HCT116 (cell line): ENCODE measurements around the gene PHLPP2. TPM values are rescaled to one million over a fixed set of nuclear protein-coding genes. Genes with fewer than 3 reads are reported as not detected.

Experiments used
- ATAC-seq: fragments of 200-7000 bp; cut with Tn5 transposase; 2 replicates; pipeline ENCODE4 v1.9.1; 2020; ENCODE audit warnings: mild to moderate bottlenecking, moderate library complexity
- BruUV-seq: library from RNA; stranded (reverse); fragments of 400-500 nt; replicated peaks from 2 replicates; lab custom pipeline; 2021; lab: Mats Ljungman, UMichigan
- CTCF ChIA-PET: fragments of 300-600 bp; sonication (Branson Sonifier 250); formaldehyde crosslinking; loops from one replicate; lab custom pipeline; 2021; ENCODE audit warnings: antibody characterized with exemption; lab: Charles Lee
- POLR2A ChIA-PET: fragments of 300-600, 350-600 bp; sonication (Branson Sonifier 250); formaldehyde crosslinking; loops from one replicate; lab custom pipeline; 2021; ENCODE audit warnings: antibody characterized with exemption; lab: Charles Lee
- RAD21 ChIA-PET, 2 experiments: fragments of 300-600 bp; sonication (Branson Sonifier 250); formaldehyde crosslinking; loops; one replicate each; lab custom pipeline; 2023; ENCODE audit warnings: low total read pairs in 2 of 2; ENCODE audit not compliant: uncharacterized antibody in 2 of 2, unreplicated experiment in 2 of 2, low non-redundant PET in 1 of 2; lab: Charles Lee
- DNase-seq: peaks from one replicate; pipeline ENCODE4 v3.0.0-alpha.2; 2010; ENCODE audit warnings: low read depth, low spot score
- H2AFZ ChIP-seq: fragments of 200-600 bp; shearing (Covaris generic), sonication (generic); 2 replicates; pipeline ENCODE4 v1.6.1; 2017; ENCODE audit warnings: low read depth, mixed run types, mixed read lengths, antibody characterized with exemption, low read length; ENCODE audit not compliant: poor library complexity, severe bottlenecking
- H3K27ac ChIP-seq: 2 replicates; pipeline ENCODE4 v1.5.1; 2012; ENCODE audit warnings: low read depth, low read length
- H3K27me3 ChIP-seq: fragments of 200-600 bp; sonication (generic); 2 replicates; pipeline ENCODE4 v1.6.1; 2016; ENCODE audit warnings: mixed run types, low read length, mixed read lengths; ENCODE audit not compliant: insufficient read depth
- H3K36me3 ChIP-seq, 2 experiments: fragments of 200-500 bp in 1 of 2; fragments of 200-600 bp in 1 of 2; sonication (Bioruptor generic) in 1 of 2; sonication (generic) in 1 of 2; 2 replicates each; pipeline versions ENCODE4 v1.5.1 to v1.6.1; 2014 to 2016; ENCODE audit warnings: low read length in 2 of 2, inconsistent platforms in 1 of 2, mixed read lengths in 1 of 2, mixed run types in 1 of 2; ENCODE audit not compliant: insufficient read depth in 2 of 2, control insufficient read depth in 1 of 2
- H3K4me1 ChIP-seq, 2 experiments: fragments of 200-600 bp in 1 of 2; sonication (generic) in 1 of 2; 2 replicates each; pipeline versions ENCODE4 v1.5.1 to v1.6.1; 2012 to 2017; ENCODE audit warnings: low read length in 2 of 2, inconsistent platforms in 1 of 2, mild to moderate bottlenecking in 1 of 2, mixed read lengths in 1 of 2, mixed run types in 1 of 2, moderate library complexity in 1 of 2; ENCODE audit not compliant: insufficient read depth in 2 of 2, control insufficient read depth in 1 of 2
- H3K4me2 ChIP-seq: fragments of 200-600 bp; sonication (generic); 2 replicates; pipeline ENCODE4 v1.6.1; 2017; ENCODE audit warnings: mixed run types, low read length, mixed read lengths
- H3K4me3 ChIP-seq, 2 experiments: fragments of 200-600 bp in 1 of 2; sonication (generic) in 1 of 2; replicated peaks in 1 of 2; 2 replicates each; pipeline ENCODE4 v1.5.1; 2011 to 2016; ENCODE audit warnings: low read length in 2 of 2, control low read depth in 1 of 2, low read depth in 1 of 2, mild to moderate bottlenecking in 1 of 2, mixed read lengths in 1 of 2, mixed run types in 1 of 2
- H3K79me2 ChIP-seq: fragments of 200-600 bp; sonication (generic); 2 replicates; pipeline ENCODE4 v1.6.1; 2017; ENCODE audit warnings: mild to moderate bottlenecking, mixed run types, low read length, moderate library complexity, mixed read lengths; ENCODE audit not compliant: insufficient read depth
- H3K9ac ChIP-seq: fragments of 200-600 bp; sonication (generic); 2 replicates; pipeline ENCODE4 v1.6.1; 2016; ENCODE audit warnings: low read length, mixed read lengths
- H3K9me2 ChIP-seq: fragments of 200-600 bp; sonication (generic), shearing (Covaris generic); 2 replicates; pipeline ENCODE4 v1.6.1; 2017; ENCODE audit warnings: mixed run types, mild to moderate bottlenecking, moderate library complexity; ENCODE audit not compliant: insufficient read depth
- H3K9me3 ChIP-seq, 2 experiments: fragments of 200-500 bp in 1 of 2; fragments of 200-600 bp in 1 of 2; sonication (Bioruptor generic) in 1 of 2; sonication (generic) in 1 of 2; 2 replicates each; pipeline ENCODE4 v1.6.1; 2014 to 2017; ENCODE audit warnings: low read length in 2 of 2, mixed read lengths in 2 of 2, inconsistent platforms in 1 of 2, low read depth in 1 of 2, mild to moderate bottlenecking in 1 of 2, mixed run types in 1 of 2, moderate library complexity in 1 of 2; ENCODE audit not compliant: control insufficient read depth in 1 of 2, insufficient read depth in 1 of 2
- H4K20me1 ChIP-seq: fragments of 200-600 bp; sonication (generic), shearing (Covaris generic); 2 replicates; pipeline ENCODE4 v1.6.1; 2017; ENCODE audit warnings: mixed run types, mild to moderate bottlenecking, moderate library complexity; ENCODE audit not compliant: insufficient read depth
- CBX3 ChIP-seq: IDR thresholded peaks from 2 replicates; pipeline ENCODE4 v1.6.1; 2012; ENCODE audit warnings: low read depth
- CEBPB ChIP-seq: IDR thresholded peaks from 2 replicates; pipeline ENCODE4 v1.6.1; 2012; ENCODE audit warnings: low read depth
- CTCF ChIP-seq, 3 experiments: fragments of 200-600 bp in 1 of 3; sonication (generic) in 1 of 3; IDR thresholded peaks in 2 of 3; conservative IDR thresholded peaks in 1 of 3; 2 replicates each; pipeline ENCODE4 v1.5.1; 2012 to 2017; ENCODE audit warnings: low read depth in 2 of 3, low read length in 2 of 3, antibody characterized with exemption in 1 of 3, borderline replicate concordance in 1 of 3, control low read depth in 1 of 3, mild to moderate bottlenecking in 1 of 3, mixed read lengths in 1 of 3, mixed run types in 1 of 3, moderate library complexity in 1 of 3; ENCODE audit not compliant: insufficient read depth in 1 of 3
- EGR1 ChIP-seq: IDR thresholded peaks from 2 replicates; pipeline ENCODE4 v1.6.1; 2012; ENCODE audit warnings: low read depth
- FOSL1 ChIP-seq: IDR thresholded peaks from 2 replicates; pipeline ENCODE4 v1.6.1; 2012; ENCODE audit warnings: low read depth
- JUND ChIP-seq: IDR thresholded peaks from 2 replicates; pipeline ENCODE4 v1.6.1; 2012
- POLR2A ChIP-seq: IDR thresholded peaks from 2 replicates; pipeline ENCODE4 v1.7.0; 2011; ENCODE audit warnings: borderline replicate concordance; ENCODE audit not compliant: insufficient read depth, insufficient read length; ENCODE audit errors: extremely low read depth
- POLR2AphosphoS5 ChIP-seq: IDR thresholded peaks from 2 replicates; pipeline ENCODE4 v1.6.1; 2011; ENCODE audit warnings: mild to moderate bottlenecking, low read depth, low read length, moderate library complexity
- RAD21 ChIP-seq: IDR thresholded peaks from 2 replicates; pipeline ENCODE4 v1.6.1; 2012; ENCODE audit warnings: low read depth, mild to moderate bottlenecking
- SIN3A ChIP-seq: IDR thresholded peaks from 2 replicates; pipeline ENCODE4 v1.6.1; 2012; ENCODE audit warnings: low read depth
- SP1 ChIP-seq: IDR thresholded peaks from 2 replicates; pipeline ENCODE4 v1.6.1; 2012; ENCODE audit warnings: low read depth
- TCF7L2 ChIP-seq: IDR thresholded peaks from 2 replicates; pipeline ENCODE4 v1.7.0; 2011; ENCODE audit warnings: borderline replicate concordance, inconsistent platforms; ENCODE audit not compliant: insufficient read depth, insufficient read length; ENCODE audit errors: extremely low read depth
- intact Hi-C: fragments of 100-400 bp; cut with micrococcal nuclease; formaldehyde crosslinking; loops from 2 replicates; pipeline ENCODE4 v1.10.0; 2022
- total RNA-seq: library from RNA; stranded (reverse); gene quantifications from one replicate; pipeline ENCODE4 v1.2.1, GENCODE V29; 2021; ENCODE audit not compliant: unreplicated experiment

PHLPP2 gene
- total RNA-seq, 1 experiment from 2014 or later, result 9.0 TPM

GRCh38 chr16:71659471-71659870, 65.0 kb downstream of the PHLPP2 start:
- TF ChIP-seq CBX3, result no peak
- no peak for TF ChIP-seq FOSL1
- no peak for TF ChIP-seq TCF7L2
- no peak for TF ChIP-seq EGR1
- TF ChIP-seq POLR2A, result no peak
- TF ChIP-seq SP1, result no peak
- TF ChIP-seq CEBPB, result no peak
- TF ChIP-seq JUND, result no peak
- TF ChIP-seq RAD21, result no peak
- TF ChIP-seq SIN3A, result no peak
- no peak for TF ChIP-seq CTCF (IDR thresholded peaks at IDR 0.05 in 2 of 3, conservative IDR thresholded peaks at IDR 0.05 in 1 of 3; ENCODE audit: borderline replicate concordance in 1 of 3, insufficient read depth in 1 of 3, low read depth in 2 of 3, low read length in 2 of 3)
- TF ChIP-seq POLR2AphosphoS5, result no peak
- Histone ChIP-seq H3K27me3 (no peaks in the 10 kb centered on the region), H3K27ac (no peak overlapping the region), H4K20me1 (no peaks in the 10 kb centered on the region), H3K79me2 (no peaks in the 10 kb centered on the region), H3K9me3 (no peaks in the 10 kb centered on the region), H2AFZ (no peak overlapping the region), H3K4me1 (no peaks in the 10 kb centered on the region), H3K4me3 (no peak overlapping the region), H3K36me3 (peaks cover 5 to 18% of the 10 kb centered on the region in 2 experiments; a peak in 2 of 4 replicates), H3K9ac (no peak overlapping the region), H3K4me2 (no peak overlapping the region), H3K9me2 (no peaks in the 10 kb centered on the region)
- BruUV-seq, result no TSS peak
- RAD21 ChIA-PET, result no interaction called here
- DNase-seq (no peak), ATAC-seq (no peak)
- CTCF ChIA-PET, result no interaction called here
- intact Hi-C loops, result no loop called here
- POLR2A ChIA-PET, result no interaction called here
